HG03135 (cell line): ENCODE measurements around the gene KCNAB1.
A peak's percentile ranks its signal among the peaks of the same experiment; 100 is the strongest.
"Not testable (repeated sequence)": the region's sequence is repeated elsewhere in the genome, so short reads cannot be mapped to it uniquely, and the experiment has no call there.

Source experiments
- ATAC-seq: cut with Tn5 transposase; IDR thresholded peaks from one replicate; pipeline ENCODE4 v1.9.1; 2021; ENCODE audit warnings: mild to moderate bottlenecking, moderate library complexity; ENCODE audit not compliant: unreplicated experiment

Gene KCNAB1

GRCh38 chr3:156554842-156555687, 434.7 kb downstream of the KCNAB1 start, which contains the start of gene SSR3:
Gene SSR3, minus strand, starts transcription at chr3:156555117. Its CDS starts 28 bp downstream, at chr3:156555089.
- ATAC-seq, result peak; percentile 99

GRCh38 chr3:156558389-156558788, 438.0 kb downstream of the KCNAB1 start:
- no peak for ATAC-seq

DNA sequence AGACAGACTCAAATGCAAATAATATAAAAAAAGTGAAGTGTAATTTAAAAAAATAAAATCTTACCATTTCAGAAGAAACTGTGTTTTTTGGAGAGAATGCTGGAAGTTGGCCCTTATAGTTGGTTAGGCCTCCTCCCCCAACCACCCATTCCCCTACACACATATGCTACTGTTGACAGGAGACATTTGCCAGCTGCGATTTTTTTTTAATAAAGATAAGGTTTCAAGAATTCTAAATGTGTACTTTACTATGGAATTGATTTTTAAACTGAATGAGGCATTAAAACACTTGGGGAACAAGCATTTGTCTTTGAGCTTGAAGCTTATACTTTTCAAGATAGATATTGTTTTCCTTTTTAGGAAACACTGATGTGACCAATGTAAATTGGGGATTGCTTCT, 438.9 kb downstream of the KCNAB1 start:
- no peak for ATAC-seq

DNA sequence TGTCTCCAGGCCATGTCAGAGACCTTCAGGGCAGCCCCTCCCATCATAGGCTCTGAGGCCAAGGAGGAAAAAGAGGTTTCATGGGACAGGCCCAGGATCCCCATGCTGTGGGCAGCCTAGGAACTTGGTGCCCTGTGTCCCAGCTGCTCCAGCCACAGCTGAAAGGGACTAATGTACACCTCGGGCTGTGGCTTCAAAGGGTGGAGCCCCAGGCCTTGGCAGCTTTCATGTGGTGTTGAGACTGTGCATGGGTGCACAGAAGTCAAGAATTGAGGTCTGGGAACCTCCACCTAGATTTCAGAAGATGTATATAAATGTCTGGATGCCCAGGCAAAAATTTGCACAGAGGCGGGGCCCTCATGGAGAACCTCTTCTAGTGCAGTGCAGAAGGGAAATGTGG, 441.2 kb downstream of the KCNAB1 start:
- no peak for ATAC-seq

DNA sequence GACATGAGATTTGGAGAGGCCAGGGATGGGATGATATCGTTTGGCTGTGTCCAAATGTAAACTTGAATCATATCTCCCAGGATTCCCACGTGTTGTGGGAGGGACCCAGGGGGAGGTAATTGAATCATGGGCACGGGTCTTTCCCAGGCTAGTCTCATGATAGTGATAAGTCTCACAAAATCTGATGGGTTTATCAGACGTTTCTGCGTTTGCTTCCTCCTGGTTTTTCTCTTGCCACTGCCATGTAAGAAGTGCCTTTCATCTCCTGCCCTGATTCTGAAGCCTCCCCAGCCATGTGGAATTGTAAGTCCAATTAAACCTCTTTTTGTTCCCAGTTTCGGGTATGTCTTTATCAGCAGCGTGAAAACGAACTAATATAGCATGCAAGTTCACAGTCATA, 442.1 kb downstream of the KCNAB1 start:
- not testable (repeated sequence) for ATAC-seq

GRCh38 chr3:156563900-156564682, 443.7 kb downstream of the KCNAB1 start:
- ATAC-seq, result no peak

DNA sequence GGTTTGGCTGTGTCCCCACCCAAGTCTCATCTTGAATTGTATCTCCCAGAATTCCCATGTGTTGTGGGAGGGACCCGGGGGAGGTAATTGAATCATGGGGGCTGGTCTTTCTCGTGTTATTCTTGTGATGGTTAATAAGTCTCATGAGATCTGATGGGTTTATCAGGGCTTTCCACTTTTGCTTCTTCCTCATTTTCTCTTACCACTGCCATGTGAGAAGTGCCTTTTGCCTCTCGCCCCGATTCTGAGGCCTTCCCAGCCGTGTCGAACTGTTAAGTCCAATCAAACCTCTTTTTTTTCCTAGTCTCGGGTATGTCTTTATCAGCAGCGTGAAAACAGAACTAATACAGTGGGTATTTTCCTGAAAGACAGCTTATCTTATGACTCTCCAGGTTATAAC, 448.6 kb downstream of the KCNAB1 start:
- not testable (repeated sequence) for ATAC-seq

GRCh38 chr3:156569881-156570280, 449.5 kb downstream of the KCNAB1 start:
- ATAC-seq, result not testable (repeated sequence)

DNA sequence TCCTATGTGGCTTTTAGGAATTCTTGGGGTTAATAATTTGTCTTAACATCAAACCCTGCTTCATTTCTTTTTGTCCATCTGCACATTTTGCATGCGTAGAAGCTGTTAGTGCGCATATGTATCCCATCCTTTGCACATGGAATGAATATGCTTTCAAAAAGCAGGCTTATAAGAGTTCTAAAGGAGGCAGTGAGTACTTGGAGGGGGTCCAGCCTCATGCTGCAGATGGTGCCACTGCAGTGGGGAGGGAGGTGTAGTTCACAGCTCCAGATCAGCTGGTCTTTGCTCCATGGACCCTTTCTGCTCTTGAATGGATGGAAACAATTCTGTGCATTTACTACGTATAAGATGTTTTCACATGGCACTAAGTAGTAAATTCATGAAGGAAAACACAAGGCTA, 455.3 kb downstream of the KCNAB1 start:
- no peak for ATAC-seq

- ATAC-seq, result no peak
Observed at GRCh38 chr3:156576051-156576450, 455.7 kb downstream of the KCNAB1 start.

GRCh38 chr3:156576651-156577348, 456.4 kb downstream of the KCNAB1 start:
- no peak for ATAC-seq

GRCh38 chr3:156577736-156578135, 457.4 kb downstream of the KCNAB1 start:
- no peak for ATAC-seq

GRCh38 chr3:156579427-156579851, 459.1 kb downstream of the KCNAB1 start:
- no peak for ATAC-seq

GRCh38 chr3:156581033-156581432, 460.7 kb downstream of the KCNAB1 start:
- ATAC-seq, result no peak

- ATAC-seq, result no peak
Observed at GRCh38 chr3:156581954-156582353, 461.6 kb downstream of the KCNAB1 start.

DNA sequence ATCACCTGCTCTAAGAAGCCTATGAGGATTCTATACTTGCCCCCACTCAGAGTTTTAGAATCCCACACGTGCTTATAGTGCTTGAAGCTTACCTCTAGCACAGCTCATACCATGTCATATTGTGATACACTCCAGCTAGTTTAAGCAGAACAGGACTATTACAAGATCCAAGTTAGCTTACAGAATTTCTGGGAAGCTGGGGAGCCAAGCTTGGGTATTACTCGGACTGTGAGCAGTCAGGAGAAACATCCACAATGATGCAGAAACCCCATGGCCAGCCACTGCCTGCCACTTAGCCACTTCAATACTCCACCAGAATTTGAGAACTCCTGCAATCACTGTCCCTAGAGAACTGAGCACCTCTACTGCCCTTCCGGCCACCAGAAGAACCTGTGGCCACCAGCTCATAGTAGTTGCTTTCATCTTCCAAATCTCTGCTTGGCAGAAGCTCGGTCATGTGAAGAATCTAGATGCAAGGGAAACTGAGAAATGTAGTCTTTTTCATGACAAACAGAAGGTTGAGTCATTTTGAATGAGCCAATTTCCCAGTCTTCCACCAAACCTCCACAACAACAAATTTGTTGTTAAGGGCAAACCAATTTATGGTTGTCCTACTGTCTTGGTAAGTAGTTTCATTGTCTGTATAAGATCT, 462.3 kb downstream of the KCNAB1 start:
- peak; percentile 79 for ATAC-seq

DNA sequence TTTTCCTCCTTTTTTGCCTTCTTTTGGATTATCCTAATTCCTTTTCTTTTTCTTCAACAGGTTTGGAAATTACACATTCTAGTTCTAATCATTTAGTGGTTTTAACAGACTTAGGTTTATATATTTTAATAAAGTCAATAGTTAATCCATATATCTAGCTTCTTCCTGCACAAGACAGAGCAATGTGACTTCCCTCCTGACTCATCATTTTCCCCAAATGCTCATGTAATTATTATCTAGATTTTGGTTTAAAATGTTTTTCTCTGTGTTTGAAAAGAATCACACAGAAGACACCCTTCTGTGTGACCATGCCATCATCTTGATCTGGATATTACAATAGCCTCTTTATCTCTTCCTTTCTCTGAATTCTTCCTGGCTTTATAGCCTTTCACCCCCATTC, 463.1 kb downstream of the KCNAB1 start:
- ATAC-seq, result no peak

DNA sequence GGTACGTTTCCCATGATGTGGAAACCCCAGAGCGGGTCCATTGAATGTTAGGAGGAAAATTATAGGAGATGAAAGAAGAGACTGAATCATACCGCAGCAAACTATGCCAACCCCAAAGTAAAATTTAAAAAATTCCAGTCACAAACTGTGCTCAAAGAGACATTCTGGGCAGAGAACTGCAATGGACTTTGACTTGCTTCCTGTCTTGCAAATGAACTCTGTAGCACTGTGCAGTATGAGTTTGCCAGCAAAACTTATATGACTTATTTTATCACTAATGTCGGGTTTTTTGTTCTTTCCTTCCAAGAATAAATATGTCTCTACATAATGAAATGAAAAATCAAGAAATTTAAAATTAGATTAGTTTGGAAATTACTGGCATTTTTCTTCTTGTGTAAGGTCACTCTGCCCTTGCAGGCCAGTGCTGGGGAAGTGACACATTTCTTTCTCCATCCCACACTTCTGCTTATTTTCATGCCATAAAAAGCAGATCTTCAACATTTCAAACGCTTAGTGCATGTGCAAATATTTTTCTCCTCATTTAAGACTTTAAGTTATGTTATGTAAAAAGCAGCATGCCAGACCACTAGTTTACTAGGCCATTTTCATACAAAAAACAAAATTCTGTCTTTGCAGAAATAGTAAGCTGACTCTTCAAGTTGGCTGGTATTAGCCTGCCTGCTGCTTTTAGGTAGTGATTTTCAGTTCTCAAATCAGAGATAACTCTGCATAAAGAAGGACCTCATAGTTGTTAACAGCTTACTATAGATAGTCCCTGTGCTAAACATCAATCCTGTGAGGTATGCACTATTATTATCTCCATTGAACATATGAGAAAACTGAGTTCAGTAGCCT, 466.8 kb downstream of the KCNAB1 start:
- ATAC-seq, result no peak

- ATAC-seq, result no peak
Observed at GRCh38 chr3:156587760-156588069, 467.3 kb downstream of the KCNAB1 start.
